WTC11 (cell line): ENCODE results near the gene STRADA.

Experiments
- CTCF ChIP-seq: fragments of 200-600 bp; IDR thresholded peaks from 2 replicates; pipeline ENCODE4 v1.8.0; 2022; ENCODE audit warnings: antibody characterized with exemption
- E2F4 ChIP-seq: sonication (generic); formaldehyde crosslinking; IDR thresholded peaks from 2 replicates; pipeline ENCODE4 v1.8.1; 2022; ENCODE audit warnings: low read depth, mild to moderate bottlenecking, moderate library complexity, missing genetic modification reagents, borderline replicate concordance
- FOXK1 ChIP-seq: sonication (generic); formaldehyde crosslinking; IDR thresholded peaks from 2 replicates; pipeline ENCODE4 v1.8.0; 2022; ENCODE audit warnings: mild to moderate bottlenecking, moderate library complexity, missing genetic modification reagents
- IRF1 ChIP-seq: sonication (generic); formaldehyde crosslinking; IDR thresholded peaks from 2 replicates; pipeline ENCODE4 v1.8.0; 2023; ENCODE audit warnings: missing genetic modification reagents
- NR3C1 ChIP-seq: sonication (generic); formaldehyde crosslinking; conservative IDR thresholded peaks from 2 replicates; pipeline ENCODE4 v1.8.1; 2023; ENCODE audit warnings: low read depth, mild to moderate bottlenecking, missing genetic modification reagents
- SMAD3 ChIP-seq: sonication (generic); formaldehyde crosslinking; IDR thresholded peaks from 2 replicates; pipeline ENCODE4 v1.8.0; 2022; ENCODE audit warnings: missing genetic modification reagents, mild to moderate bottlenecking, borderline replicate concordance
- SP1 ChIP-seq: sonication (generic); formaldehyde crosslinking; conservative IDR thresholded peaks from 2 replicates; pipeline ENCODE4 v1.8.1; 2022; ENCODE audit warnings: missing genetic modification reagents
- ZNF263 ChIP-seq: sonication (generic); formaldehyde crosslinking; IDR thresholded peaks from 2 replicates; pipeline ENCODE4 v1.8.1; 2022; ENCODE audit warnings: low read depth, mild to moderate bottlenecking, moderate library complexity, missing genetic modification reagents
- ZNF416 ChIP-seq: fragments of 250-450 bp; sonication (Bioruptor Pico); IDR thresholded peaks from 2 replicates; pipeline ENCODE4 v1.9.0; 2021; ENCODE audit warnings: mild to moderate bottlenecking, inconsistent platforms
- ZNF423 ChIP-seq: fragments of 250-450 bp; sonication (Bioruptor Pico); IDR thresholded peaks from 2 replicates; pipeline ENCODE4 v2.1.2; 2022; ENCODE audit warnings: mild to moderate bottlenecking, moderate library complexity

- TF ChIP-seq SP1 (CRISPR knock-in tag) (no peak), ZNF263 (CRISPR knock-in tag) (no peak), E2F4 (CRISPR knock-in tag) (no peak), ZNF423 (CRISPR knock-in tag) (no peak), NR3C1 (CRISPR knock-in tag) (no peak), IRF1 (CRISPR knock-in tag) (no peak), CTCF (no peak), ZNF416 (CRISPR knock-in tag) (no peak), FOXK1 (no peak), SMAD3 (CRISPR knock-in tag) (no peak)
Observed at GRCh38 chr17:63681530-63681929, 60.1 kb downstream of the STRADA start.
